Endothelial cell of umbilical vein (primary cell): Measurements from ENCODE around the gene LMNA. TPM values are rescaled to one million over a fixed set of nuclear protein-coding genes. Genes with fewer than 3 reads are reported as not detected.
"Not testable (repeated sequence)": the region's sequence is repeated elsewhere in the genome, so short reads cannot be mapped to it uniquely, and the experiment has no call there.

ENCODE experiments used
- BruUV-seq: library from RNA; stranded (reverse); fragments of 400-500 nt; replicated peaks from 2 replicates; lab custom pipeline; 2021; lab: Mats Ljungman, UMichigan
- CTCF ChIA-PET: fragments of 300-600, 350-600 bp; sonication (Branson Sonifier 250); formaldehyde crosslinking; loops from one replicate; lab custom pipeline; 2021; ENCODE audit warnings: antibody characterized with exemption, inconsistent platforms; lab: Charles Lee
- POLR2A ChIA-PET: fragments of 300-600, 350-600 bp; sonication (Branson Sonifier 250); formaldehyde crosslinking; loops from one replicate; lab custom pipeline; 2021; ENCODE audit warnings: antibody characterized with exemption, inconsistent platforms; lab: Charles Lee
- DNase-seq: peaks from one replicate; pipeline ENCODE4 v3.0.0-alpha.2; 2011; ENCODE audit warnings: low read depth, low spot score
- FAIRE-seq: peaks from 2 replicates; lab custom pipeline; 2011; peaks lifted over from hg19 to GRCh38; lab: Jason Lieb, UNC
- H2AFZ ChIP-seq: 2 replicates; pipeline ENCODE4 v1.6.0; 2012; ENCODE audit warnings: low read depth, low read length, control low read depth, inconsistent platforms
- H3K27ac ChIP-seq: 2 replicates; pipeline ENCODE4 v1.5.1; 2011; ENCODE audit warnings: low read depth, mild to moderate bottlenecking, control low read depth, low read length, moderate library complexity; ENCODE audit not compliant: insufficient read depth
- H3K27me3 ChIP-seq, 2 experiments: 2 replicates each; pipeline versions ENCODE4 v1.6.0 to v1.6.1; 2011; ENCODE audit warnings: low read length in 2 of 2, mixed read lengths in 1 of 2; ENCODE audit not compliant: control insufficient read depth in 2 of 2, insufficient read depth in 2 of 2
- H3K36me3 ChIP-seq, 2 experiments: 2 replicates in 1 of 2; 3 replicates in 1 of 2; pipeline ENCODE4 v1.5.1; 2011; ENCODE audit warnings: low read length in 2 of 2, mild to moderate bottlenecking in 1 of 2, moderate library complexity in 1 of 2; ENCODE audit not compliant: control insufficient read depth in 2 of 2, insufficient read depth in 2 of 2; ENCODE audit errors: extremely low read depth in 1 of 2
- H3K4me1 ChIP-seq: 3 replicates; pipeline ENCODE4 v1.5.1; 2011; ENCODE audit warnings: mild to moderate bottlenecking, low read length; ENCODE audit not compliant: control insufficient read depth, insufficient read depth; ENCODE audit errors: extremely low read depth
- H3K4me2 ChIP-seq: 2 replicates; pipeline ENCODE4 v1.6.1; 2011; ENCODE audit warnings: low read length, control low read depth, mixed read lengths; ENCODE audit not compliant: insufficient read depth
- H3K4me3 ChIP-seq, 3 experiments: fragments of 200-600 bp in 1 of 3; sonication (generic), shearing (Covaris generic) in 1 of 3; replicated peaks in 1 of 3; 2 replicates each; pipeline ENCODE4 v1.5.1; 2011 to 2016; ENCODE audit warnings: control low read depth in 3 of 3, low read length in 3 of 3, mild to moderate bottlenecking in 2 of 3, inconsistent platforms in 1 of 3, low read depth in 1 of 3, moderate library complexity in 1 of 3; ENCODE audit not compliant: insufficient read depth in 1 of 3
- H3K79me2 ChIP-seq: 2 replicates; pipeline ENCODE4 v1.6.0; 2012; ENCODE audit warnings: low read length, inconsistent platforms; ENCODE audit not compliant: control insufficient read depth, insufficient read depth
- H3K9ac ChIP-seq: replicated peaks from 2 replicates; pipeline ENCODE3; 2011; ENCODE audit warnings: low read length, control low read depth; ENCODE audit not compliant: insufficient read depth; ENCODE audit errors: extremely low read depth
- H3K9me1 ChIP-seq: replicated peaks from 3 replicates; pipeline ENCODE4 v1.6.0; 2011; ENCODE audit warnings: mild to moderate bottlenecking, low read length; ENCODE audit not compliant: control insufficient read depth, insufficient read depth; ENCODE audit errors: extremely low read depth
- H3K9me3 ChIP-seq: replicated peaks from 2 replicates; pipeline ENCODE4 v1.5.1; 2012; ENCODE audit warnings: low read length, inconsistent platforms; ENCODE audit not compliant: control insufficient read depth, insufficient read depth
- H4K20me1 ChIP-seq: replicated peaks from 2 replicates; pipeline ENCODE3; 2011; ENCODE audit warnings: mild to moderate bottlenecking, low read length; ENCODE audit not compliant: control insufficient read depth, insufficient read depth; ENCODE audit errors: extremely low read depth
- CTCF ChIP-seq, 2 donors: IDR thresholded peaks; 1 replicate in 1 of 2; 2 replicates in 1 of 2; pipeline ENCODE4 v1.5.1; 2011; ENCODE audit warnings: low read length in 2 of 2, mild to moderate bottlenecking in 2 of 2, moderate library complexity in 2 of 2, control low read depth in 1 of 2, inconsistent platforms in 1 of 2, low read depth in 1 of 2; ENCODE audit not compliant: insufficient read depth in 1 of 2; ENCODE audit errors: extremely low read depth in 1 of 2
- GATA2 ChIP-seq: IDR thresholded peaks from 2 replicates; pipeline ENCODE4 v1.7.0; 2011; ENCODE audit warnings: low read depth, mild to moderate bottlenecking, moderate library complexity, mixed read lengths, low read length; ENCODE audit not compliant: insufficient read length, insufficient read depth
- JUN ChIP-seq: IDR thresholded peaks from 2 replicates; pipeline ENCODE4 v1.6.1; 2011; ENCODE audit warnings: borderline replicate concordance, low read depth; ENCODE audit not compliant: insufficient read length, insufficient read depth
- MYC ChIP-seq: IDR thresholded peaks from one replicate; pipeline ENCODE4 v1.6.1; 2011; ENCODE audit warnings: mild to moderate bottlenecking, low read depth, low read length
- dilution Hi-C: fragments of 300-500 bp; cut with MboI; formaldehyde crosslinking; loops from one replicate; pipeline ENCODE4 v1.15.0; 2019; ENCODE audit warnings: low sequenced_read_pairs; ENCODE audit not compliant: extremely low pct_ligation_motif_present
- intact Hi-C: fragments of 100-400 bp; cut with micrococcal nuclease; formaldehyde crosslinking; loops from one replicate; pipeline ENCODE4 v1.10.0; 2022
- polyA plus RNA-seq, 4 experiments: library from polyadenylated mRNA; depleted of rRNA in 3 of 4; stranded (reverse) in 3 of 4; unstranded in 1 of 4; fragments of >200 nt; gene quantifications; 2 replicates each; pipeline versions ENCODE4 v1.2.1 to v1.2.3, GENCODE V29; 2011 to 2012; ENCODE audit warnings: missing spikeins in 1 of 4
- total RNA-seq: library from RNA; stranded (reverse); gene quantifications from 2 replicates; pipeline ENCODE4 v1.2.3, GENCODE V29; 2021

Gene LMNA
- total and polyA plus RNA-seq, 2 donors (not counting 3 experiments of a cell fraction or from before 2014, with no cell fraction given), result 371 to 742 TPM

- peaks cover 2 to 4% of the 10 kb centered on the region in 2 experiments for H3K27me3 ChIP-seq
- no peak overlapping the region for H3K4me2 ChIP-seq
- H3K4me3 ChIP-seq, result no peak overlapping the region
- no peak for FAIRE-seq
- dilution Hi-C loops (no loop called here), intact Hi-C loops (no loop called here)
- DNase-seq, result no peak
- H3K36me3 ChIP-seq, result no peaks in the 10 kb centered on the region
- no peaks in the 10 kb centered on the region for H4K20me1 ChIP-seq
- no peaks in the 10 kb centered on the region for H3K79me2 ChIP-seq
- no peak overlapping the region for H3K27ac ChIP-seq
- no peaks in the 10 kb centered on the region for H3K9me1 ChIP-seq
- no peak for TF ChIP-seq GATA2
- no peak for TF ChIP-seq MYC
- TF ChIP-seq JUN, result no peak
- TF ChIP-seq CTCF (IDR thresholded peaks at IDR 0.05; ENCODE audit: extremely low read depth in 1 of 2, insufficient read depth in 1 of 2, low read depth in 1 of 2, low read length in 2 of 2), result no peak
- BruUV-seq, result no TSS peak
- H3K9ac ChIP-seq, result no peak overlapping the region
- POLR2A ChIA-PET, result no interaction called here
- no peak overlapping the region for H2AFZ ChIP-seq
- CTCF ChIA-PET, result no interaction called here
- no peaks in the 10 kb centered on the region for H3K4me1 ChIP-seq
- no peaks in the 10 kb centered on the region for H3K9me3 ChIP-seq
Measured at GRCh38 chr1:156180471-156180870, 66.0 kb downstream of the LMNA start.

- H3K4me2 ChIP-seq, H3K79me2 ChIP-seq, H3K4me3 ChIP-seq, H3K36me3 ChIP-seq, BruUV-seq, DNase-seq, POLR2A ChIA-PET, CTCF ChIA-PET, FAIRE-seq, H3K9ac ChIP-seq, H3K4me1 ChIP-seq, H2AFZ ChIP-seq, H4K20me1 ChIP-seq, H3K27ac ChIP-seq, dilution Hi-C loops, H3K27me3 ChIP-seq, H3K9me3 ChIP-seq, H3K9me1 ChIP-seq, intact Hi-C loops: not testable (repeated sequence)
Measured at GRCh38 chr1:156181391-156181924, 66.9 kb downstream of the LMNA start.

- intact Hi-C loops, BruUV-seq, DNase-seq, H3K4me2 ChIP-seq, dilution Hi-C loops, H3K4me3 ChIP-seq, CTCF ChIA-PET, H3K27ac ChIP-seq, H3K27me3 ChIP-seq, H3K9me3 ChIP-seq, H3K4me1 ChIP-seq, H3K79me2 ChIP-seq, H3K9me1 ChIP-seq, FAIRE-seq, H3K9ac ChIP-seq, POLR2A ChIA-PET, H4K20me1 ChIP-seq, H3K36me3 ChIP-seq, H2AFZ ChIP-seq: not testable (repeated sequence)
Measured at GRCh38 chr1:156182010-156182779, 67.7 kb downstream of the LMNA start.
